Motor neuron (in vitro differentiated cells): ENCODE measurements around the gene TFCP2L1. TPM values are rescaled to one million over a fixed set of nuclear protein-coding genes. Genes with fewer than 3 reads are reported as not detected.
"Not testable (repeated sequence)": the region's sequence is repeated elsewhere in the genome, so short reads cannot be mapped to it uniquely, and the experiment has no call there.

Source experiments
- ATAC-seq, 8 experiments: fragments of 200-7000 bp; cut with Tn5 transposase; replicated peaks in 6 of 8; 2 replicates each; pipeline ENCODE4 v1.8.0; 2021; ENCODE audit warnings: mild to moderate bottlenecking in 8 of 8, moderate library complexity in 8 of 8
- H3K27ac ChIP-seq, 2 donors: fragments of 250-450 bp; sonication (Bioruptor Pico); 2 replicates each; pipeline ENCODE4 v1.9.0; 2021; ENCODE audit warnings: antibody characterized with exemption in 2 of 2, mild to moderate bottlenecking in 2 of 2, moderate library complexity in 1 of 2
- H3K4me1 ChIP-seq, 2 donors: fragments of 250-450 bp; sonication (Bioruptor Pico); replicated peaks in 1 of 2; 2 replicates each; pipeline ENCODE4 v1.6.1; 2021; ENCODE audit warnings: antibody characterized with exemption in 2 of 2, mild to moderate bottlenecking in 2 of 2, moderate library complexity in 1 of 2
- H3K4me3 ChIP-seq, 5 donors: fragments of 250-450 bp; sonication (Bioruptor Pico); 2 replicates each; pipeline ENCODE4 v1.9.0; 2021; ENCODE audit warnings: antibody characterized with exemption in 5 of 5, mild to moderate bottlenecking in 5 of 5, moderate library complexity in 4 of 5
- WGBS, 10 experiments: fragments of 450-650 bp; shearing (Covaris generic); methylation state at CpG; one replicate each; pipeline ENCODE4 v1.0.0; 2022; 5-methylcytosine and 5-hydroxymethylcytosine counted together
- in situ Hi-C, 9 experiments: fragments of 400-800 bp; cut with MboI; loops; one replicate each; pipeline ENCODE4 v1.15.0; 2021; ENCODE audit warnings: low sequenced_read_pairs in 9 of 9, low pct_unique_long_range_greater_than_20kb in 2 of 9; ENCODE audit not compliant: unreplicated experiment in 9 of 9
- total RNA-seq, 8 experiments: library from RNA; unstranded; fragments of 300-600 nt; gene quantifications; 2 replicates each; pipeline versions ENCODE4 v1.2.3 to v1.2.4, GENCODE V29; 2022

Gene TFCP2L1
- total RNA-seq, 8 experiments from 2014 or later: 0.05 to 0.71 (median 0.11) TPM; not detected in 1

- no peak overlapping the region for H3K27ac ChIP-seq
- H3K4me3 ChIP-seq: no peak overlapping the region
- in situ Hi-C loops: no loop called here
- WGBS, 10 experiments: 72 to 100% methylated on average over 1 to 6 of the region's 9 CpGs; no CpG with 5 or more reads in 8 of the 10 experiments
- no peaks in the 10 kb centered on the region for H3K4me1 ChIP-seq
- no peak for ATAC-seq
Measured at GRCh38 chr2:121234791-121235190, 50.2 kb downstream of the TFCP2L1 start.

- WGBS, 10 experiments: 20 to 100% (median 80%) methylated on average over 1 to 5 of the region's 7 CpGs; no CpG with 5 or more reads in 3 of the 10 experiments
- Histone ChIP-seq H3K4me3 (no peak overlapping the region), H3K4me1 (no peaks in the 10 kb centered on the region), H3K27ac (no peak overlapping the region)
- ATAC-seq: no peak
- in situ Hi-C loops: no loop called here
Measured at GRCh38 chr2:121234144-121234543, 50.9 kb downstream of the TFCP2L1 start.

GRCh38 chr2:121233486-121234110 lies 51.4 kb downstream of the TFCP2L1 start:
- Histone ChIP-seq H3K4me1 (no peaks in the 10 kb centered on the region), H3K27ac (no peak overlapping the region), H3K4me3 (no peak overlapping the region)
- in situ Hi-C loops: no loop called here
- peak in 1 of 8 experiments; percentile 26 for ATAC-seq
- 0 to 100% (median 70%) methylated on average over 1 to 4 of the region's 11 CpGs; no CpG with 5 or more reads in 5 of the 10 experiments for WGBS, 10 experiments

GRCh38 chr2:121232626-121233265 lies 52.3 kb downstream of the TFCP2L1 start:
- Histone ChIP-seq H3K4me1 (peaks cover 3% of the 10 kb centered on the region in 2 donors), H3K27ac (no peak overlapping the region), H3K4me3 (no peak overlapping the region)
- WGBS, 10 experiments: 0 to 100% (median 92%) methylated on average over 1 to 3 of the region's 6 CpGs; no CpG with 5 or more reads in 4 of the 10 experiments
- in situ Hi-C loops: no loop called here
- ATAC-seq: no peak

- Histone ChIP-seq H3K4me3 (no peak overlapping the region), H3K27ac (no peak overlapping the region), H3K4me1 (peaks cover 8% of the 10 kb centered on the region in 2 donors)
- 0 to 85% (median 52%) methylated on average over 1 to 12 of the region's 17 CpGs; no CpG with 5 or more reads in 6 of the 10 experiments for WGBS, 10 experiments
- in situ Hi-C loops: no loop called here
- no peak for ATAC-seq
Measured at GRCh38 chr2:121231385-121232000, 53.5 kb downstream of the TFCP2L1 start.

GRCh38 chr2:121228521-121228920 lies 56.5 kb downstream of the TFCP2L1 start:
- no peak overlapping the region for H3K4me3 ChIP-seq
- WGBS, 10 experiments: 7 to 93% (median 71%) methylated on average over 1 to 6 of the region's 6 CpGs
- in situ Hi-C loops: no loop called here
- peaks cover 8% of the 10 kb centered on the region in 2 donors for H3K4me1 ChIP-seq
- ATAC-seq: no peak
- H3K27ac ChIP-seq: no peak overlapping the region

GRCh38 chr2:121227381-121228144 lies 57.4 kb downstream of the TFCP2L1 start:
- H3K27ac ChIP-seq, H3K4me3 ChIP-seq, in situ Hi-C loops, H3K4me1 ChIP-seq: not testable (repeated sequence)
- 20 to 73% (median 40%) methylated on average over 1 to 11 of the region's 18 CpGs; no CpG with 5 or more reads in 1 of the 10 experiments for WGBS, 10 experiments
- ATAC-seq: peak in 5 of 8 experiments; percentile 46 to 91 (median 87)

- 60 to 80% methylated on average over 3 of the region's 26 CpGs; no CpG with 5 or more reads in 8 of the 10 experiments for WGBS, 10 experiments
- in situ Hi-C loops: not testable (repeated sequence)
Measured at GRCh38 chr2:121225681-121226080, 59.3 kb downstream of the TFCP2L1 start.

GRCh38 chr2:121220995-121221394 lies 64.0 kb downstream of the TFCP2L1 start:
- H3K27ac ChIP-seq: no peak overlapping the region
- in situ Hi-C loops: no loop called here
- no peaks in the 10 kb centered on the region for H3K4me1 ChIP-seq
- ATAC-seq: no peak
- H3K4me3 ChIP-seq: no peak overlapping the region
- WGBS, 10 experiments: 67 to 100% (median 86%) methylated on average over 1 of the region's 1 CpG; no CpG with 5 or more reads in 5 of the 10 experiments

More at GRCh38 chr2:121225681-121226080, 59.3 kb downstream of the TFCP2L1 start:
- not testable (repeated sequence) for H3K4me1 ChIP-seq, ATAC-seq, H3K4me3 ChIP-seq, H3K27ac ChIP-seq

- in situ Hi-C loops: no loop called here
- Histone ChIP-seq H3K27ac (no peak overlapping the region), H3K4me1 (no peaks in the 10 kb centered on the region), H3K4me3 (no peak overlapping the region)
- 0 to 61% (median 30%) methylated on average over 1 to 3 of the region's 5 CpGs; no CpG with 5 or more reads in 6 of the 10 experiments for WGBS, 10 experiments
- ATAC-seq: no peak
Measured at GRCh38 chr2:121219866-121220265, 65.1 kb downstream of the TFCP2L1 start.

- Histone ChIP-seq H3K4me1 (no peaks in the 10 kb centered on the region), H3K27ac (no peak overlapping the region), H3K4me3 (no peak overlapping the region)
- 20 to 100% (median 80%) methylated on average over 1 to 3 of the region's 8 CpGs; no CpG with 5 or more reads in 3 of the 10 experiments for WGBS, 10 experiments
- no peak for ATAC-seq
- in situ Hi-C loops: no loop called here
Measured at GRCh38 chr2:121218386-121218938, 66.5 kb downstream of the TFCP2L1 start.

GRCh38 chr2:121217627-121218026 lies 67.4 kb downstream of the TFCP2L1 start:
- no peak overlapping the region for H3K4me3 ChIP-seq
- WGBS, 10 experiments: 60 to 100% (median 90%) methylated on average over 1 to 5 of the region's 10 CpGs; no CpG with 5 or more reads in 4 of the 10 experiments
- no peak for ATAC-seq
- no peaks in the 10 kb centered on the region for H3K4me1 ChIP-seq
- in situ Hi-C loops: no loop called here
- no peak overlapping the region for H3K27ac ChIP-seq
